ENCODE data around the gene FOXK2. TPM values are rescaled to one million over a fixed set of nuclear protein-coding genes. Genes with fewer than 3 reads are reported as not detected.

Gene FOXK2
- total RNA-seq, 1 experiment from 2014 or later: 72.0 TPM

- H3K27ac Mint-ChIP-seq: no peak overlapping the region
- H4K20me1 ChIP-seq (ENCODE audit: control insufficient read depth, insufficient read depth, insufficient read length): no peaks in the 10 kb centered on the region
Observed at GRCh38 chr17:82565551-82565950, 46.0 kb downstream of the FOXK2 start.

More at GRCh38 chr17:82565551-82565950, 46.0 kb downstream of the FOXK2 start:
- H3K27ac ChIP-seq (ENCODE audit: insufficient read length, low read depth, low read length): no peak overlapping the region
- no peak for TF ChIP-seq CTCF (conservative IDR thresholded peaks at IDR 0.05)
- H2BK12ac ChIP-seq (ENCODE audit: insufficient read length, low read depth, low read length): no peak overlapping the region
- no peak overlapping the region for H2BK15ac ChIP-seq (ENCODE audit: low read depth, low read length)
- H3K4ac ChIP-seq (ENCODE audit: low read depth, low read length): no peak overlapping the region
- peaks cover 25% of the 10 kb centered on the region for H3K79me1 ChIP-seq (ENCODE audit: insufficient read depth, low read depth, low read length, poor library complexity, severe bottlenecking)
- peaks cover 26% of the 10 kb centered on the region; the same call in 1 of the 2 replicates for H3K79me2 ChIP-seq (ENCODE audit: insufficient read depth, low read length)
- no peak overlapping the region for H3K9ac ChIP-seq (ENCODE audit: extremely low read depth, insufficient read length, low read length)
- H4K8ac ChIP-seq (replicated peaks; ENCODE audit: insufficient read length, low read depth, low read length): no peak overlapping the region
- DNase-seq: no peak
- no CpG with 5 or more reads among the region's 1 CpG for WGBS (ENCODE audit: extremely low coverage, insufficient read length, low lambda C conversion rate)
- no peak overlapping the region for H3K4me2 ChIP-seq (ENCODE audit: insufficient read depth, insufficient read length, low read length)
- Mint-ChIP-seq H3K27me3 (ENCODE audit: low read depth) (no peaks in the 10 kb centered on the region; the same call in 1 of the 2 replicates), H3K36me3 (ENCODE audit: insufficient read depth in 1 of 3, low read depth in 3 of 3) (peaks cover 16 to 56% (median 55%) of the 10 kb centered on the region in 3 experiments; a peak in 6 of 7 replicates), H3K4me1 (peaks cover 21 to 27% of the 10 kb centered on the region in 2 experiments), H3K4me3 (no peak overlapping the region), H3K9me3 (no peaks in the 10 kb centered on the region)
- H3K27me3 ChIP-seq (ENCODE audit: insufficient read depth, low read length): no peaks in the 10 kb centered on the region
- no peaks in the 10 kb centered on the region for H3K23me2 ChIP-seq (ENCODE audit: insufficient read length, low read depth, low read length, poor library complexity, severe bottlenecking)
- no peak overlapping the region for H4K5ac ChIP-seq (ENCODE audit: insufficient read length, low read depth, low read length)
- H3K56ac ChIP-seq (ENCODE audit: insufficient read length, low read depth, low read length): no peak overlapping the region
- no peaks in the 10 kb centered on the region; the same call in 1 of the 2 replicates for H3K4me1 ChIP-seq (ENCODE audit: insufficient read depth, low read length)
- H2BK20ac ChIP-seq (ENCODE audit: low read depth, low read length, poor library complexity, severe bottlenecking): no peak overlapping the region
- H3K18ac ChIP-seq (ENCODE audit: insufficient read length, low read depth, low read length): no peak overlapping the region
- no peak overlapping the region for H2BK120ac ChIP-seq (ENCODE audit: low read depth, low read length, poor library complexity, severe bottlenecking)
- H3K14ac ChIP-seq (ENCODE audit: insufficient read depth, low read length): no peak overlapping the region
- H3K9me3 ChIP-seq (ENCODE audit: control insufficient read depth, low read depth, low read length): no peaks in the 10 kb centered on the region
- H2AK5ac ChIP-seq (ENCODE audit: insufficient read length, low read length): no peak overlapping the region
- no peak overlapping the region for H4K91ac ChIP-seq (ENCODE audit: insufficient read length, low read depth, low read length)
- no peak overlapping the region for H2AFZ ChIP-seq (ENCODE audit: low read length)
- H3K23ac ChIP-seq (ENCODE audit: insufficient read length, low read depth, low read length): no peak overlapping the region
- no peak overlapping the region for H3T11ph ChIP-seq (ENCODE audit: low read length)
- H2BK5ac ChIP-seq (ENCODE audit: insufficient read length, low read length): no peak overlapping the region

Measured in H9 (cell line).